Melanocyte of skin (primary cell): ENCODE results near the gene SIGLEC14. TPM values are rescaled to one million over a fixed set of nuclear protein-coding genes. Genes with fewer than 3 reads are reported as not detected.

Source experiments
- small RNA-seq, 2 donors: library from RNA; depleted of rRNA; stranded (forward); fragments of <200 nt; gene quantifications; one replicate each; pipeline ENCODE3, GENCODE V24; 2012
- total RNA-seq, 2 donors: library from RNA; depleted of rRNA; stranded (reverse); fragments of >200 nt; gene quantifications; 2 replicates each; pipeline ENCODE4 v1.2.3, GENCODE V29; 2012

Gene SIGLEC14, protein sequence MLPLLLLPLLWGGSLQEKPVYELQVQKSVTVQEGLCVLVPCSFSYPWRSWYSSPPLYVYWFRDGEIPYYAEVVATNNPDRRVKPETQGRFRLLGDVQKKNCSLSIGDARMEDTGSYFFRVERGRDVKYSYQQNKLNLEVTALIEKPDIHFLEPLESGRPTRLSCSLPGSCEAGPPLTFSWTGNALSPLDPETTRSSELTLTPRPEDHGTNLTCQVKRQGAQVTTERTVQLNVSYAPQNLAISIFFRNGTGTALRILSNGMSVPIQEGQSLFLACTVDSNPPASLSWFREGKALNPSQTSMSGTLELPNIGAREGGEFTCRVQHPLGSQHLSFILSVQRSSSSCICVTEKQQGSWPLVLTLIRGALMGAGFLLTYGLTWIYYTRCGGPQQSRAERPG
- not detected for total RNA-seq

DNA sequence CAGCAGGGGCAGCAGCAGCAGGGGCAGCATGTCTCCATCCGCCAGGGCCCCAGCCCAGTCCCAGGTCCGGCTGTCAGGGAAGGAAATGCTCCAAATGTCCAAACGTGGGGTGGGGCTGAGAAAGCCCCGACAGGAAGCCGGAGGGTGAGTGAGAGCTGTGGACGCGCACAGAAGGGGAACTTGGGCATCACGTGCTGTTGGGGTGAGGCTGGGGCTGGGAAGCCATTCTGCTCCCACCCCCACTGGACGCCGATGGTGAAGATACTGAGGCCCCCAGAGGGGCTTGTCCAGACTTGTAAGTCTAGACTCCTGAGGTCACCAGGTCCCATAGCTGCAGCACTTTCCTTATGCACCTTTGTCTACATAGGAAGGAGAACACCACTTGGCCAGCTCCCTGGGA lies at the start of gene SIGLEC14:
SIGLEC14 (minus strand) TSS at position 96 of the 400 bp plus-strand sequence; CDS start at position 30, 66 bp downstream.

DNA sequence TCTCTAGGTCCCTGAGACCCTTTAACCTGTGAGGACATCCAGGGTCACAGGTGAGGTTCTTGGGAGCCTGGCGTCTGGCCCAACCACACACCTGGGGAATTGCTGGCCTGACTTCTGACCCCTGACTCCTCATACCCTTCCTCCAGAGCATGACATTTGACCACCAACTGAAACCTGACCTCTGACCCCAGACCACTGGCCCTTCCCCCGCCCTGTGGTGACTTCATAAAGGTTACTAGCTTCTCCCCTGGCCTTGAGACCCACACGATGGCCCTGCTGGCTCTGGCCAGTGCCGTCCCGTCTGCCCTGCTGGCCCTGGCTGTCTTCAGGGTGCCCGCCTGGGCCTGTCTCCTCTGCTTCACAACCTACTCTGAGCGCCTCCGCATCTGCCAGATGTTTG lies 46.6 kb upstream of the SIGLEC14 start, which contains the start of gene SPACA6:
SPACA6 (plus strand) TSS at position 71 of the 400 bp plus-strand sequence; CDS start at position 268, 197 bp downstream.

DNA sequence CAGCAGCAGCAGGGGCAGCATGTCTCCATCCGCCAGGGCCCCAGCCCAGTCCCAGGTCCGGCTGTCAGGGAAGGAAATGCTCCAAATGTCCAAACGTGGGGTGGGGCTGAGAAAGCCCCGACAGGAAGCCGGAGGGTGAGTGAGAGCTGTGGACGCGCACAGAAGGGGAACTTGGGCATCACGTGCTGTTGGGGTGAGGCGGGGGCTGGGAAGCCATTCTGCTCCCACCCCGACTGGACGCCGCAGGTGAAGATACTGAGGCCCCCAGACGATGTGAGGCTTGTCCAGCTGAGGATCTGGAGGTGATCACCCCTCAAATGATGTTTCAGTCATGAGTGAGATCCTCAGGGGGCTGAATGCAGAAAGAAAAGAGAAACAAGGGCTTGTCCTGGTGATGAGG lies 16.3 kb downstream of the SIGLEC14 start, which contains the start of gene SIGLEC5:
SIGLEC5 (minus strand) TSS at position 87 of the 400 bp plus-strand sequence; CDS start at position 21, 66 bp downstream.

Small RNA genes lying within 50 kb of the gene (small RNA-seq; reads per million reads assigned to genes)
- gene AC018755.2 (0 reads per million in 2 donors), gene MIR125A (0 reads per million in 2 donors), gene MIR99B (0.35 to 0.51 reads per million in 2 donors), gene MIRLET7E (0 reads per million in 2 donors)

Other genes with a start within 250 kb of the SIGLEC14 start
- gene SIGLEC10, start 229.2 kb downstream of the SIGLEC14 start, total RNA-seq = not detected
- gene SIGLEC8, start 188.4 kb downstream of the SIGLEC14 start, total RNA-seq = not detected
- gene CEACAM18, start 168.3 kb downstream of the SIGLEC14 start, total RNA-seq = not detected
- not detected for gene SIGLEC12, start 145.0 kb downstream of the SIGLEC14 start, total RNA-seq
- not detected for gene SIGLEC6, start 115.2 kb downstream of the SIGLEC14 start, total RNA-seq
- gene ZNF175, start 75.5 kb downstream of the SIGLEC14 start, total RNA-seq = 1 to 10 TPM; 4.3 to 6.5 TPM
- not detected for gene SIGLEC5, start 16.4 kb downstream of the SIGLEC14 start, total RNA-seq
- 1 to 10 TPM; 3.1 to 4.7 TPM for gene SPACA6, start 46.5 kb upstream of the SIGLEC14 start, total RNA-seq
- 1 to 10 TPM in 1 of 2 donors, under 1 TPM in 1; under 0.01 to 1.7 TPM for gene HAS1, start 77.2 kb upstream of the SIGLEC14 start, total RNA-seq
- gene FPR1, start 105.1 kb upstream of the SIGLEC14 start, total RNA-seq = under 1 TPM in 1 of 2 donors, not detected in 1; 0.34 TPM
- not detected for gene FPR2, start 114.4 kb upstream of the SIGLEC14 start, total RNA-seq
- gene FPR3, start 148.3 kb upstream of the SIGLEC14 start, total RNA-seq = not detected
- 1 to 10 TPM; 3.0 to 4.1 TPM for gene ZNF577, start 241.1 kb upstream of the SIGLEC14 start, total RNA-seq